ENCODE results near the gene TCIRG1.

The TCIRG1 gene

GRCh38 chr11:67999704-68000103 is 39.1 kb upstream of the TCIRG1 start:
- TF ChIP-seq CTCF (IDR thresholded peaks at IDR 0.05) = no peak
- Histone ChIP-seq H3K9me3 (no peaks in the 10 kb centered on the region), H3K27me3 (no peaks in the 10 kb centered on the region), H3K27ac (no peak overlapping the region), H3K4me3 (no peak overlapping the region), H3K4me1 (peaks cover 0 to 20% (median 7%) of the 10 kb centered on the region in 4 donors), H3K36me3 (peaks cover 0 to 24% (median 6%) of the 10 kb centered on the region in 3 donors)
- DNase-seq = no peak
- intact Hi-C loops (cut with DNase I; ENCODE audit: low total_unique reads) = no loop called here

GRCh38 chr11:68002575-68002937 is 36.3 kb upstream of the TCIRG1 start:
- H3K4me3 ChIP-seq = peak overlapping the region; percentile 74 to 76
- peaks cover 0 to 17% (median 7%) of the 10 kb centered on the region in 4 donors for H3K4me1 ChIP-seq
- no peaks in the 10 kb centered on the region for H3K27me3 ChIP-seq
- no peaks in the 10 kb centered on the region for H3K9me3 ChIP-seq
- DNase-seq = peak in 1 of 2 donors; percentile 52
- TF ChIP-seq CTCF (IDR thresholded peaks at IDR 0.05) = no peak
- intact Hi-C loops (cut with DNase I; ENCODE audit: low total_unique reads) = no loop called here
- H3K36me3 ChIP-seq = peaks cover 0 to 11% (median 0%) of the 10 kb centered on the region in 3 donors
- peak overlapping the region in 1 of 2 donors; percentile 78 for H3K27ac ChIP-seq

- H3K27me3 ChIP-seq = no peaks in the 10 kb centered on the region
- H3K27ac ChIP-seq = peak overlapping the region; percentile 71 to 78
- peaks cover 0 to 21% (median 8%) of the 10 kb centered on the region in 4 donors for H3K4me1 ChIP-seq
- H3K9me3 ChIP-seq = no peaks in the 10 kb centered on the region
- intact Hi-C loops (cut with DNase I; ENCODE audit: low total_unique reads) = no loop called here
- peak overlapping the region; percentile 74 to 76 for H3K4me3 ChIP-seq
- no peak for TF ChIP-seq CTCF (IDR thresholded peaks at IDR 0.05)
- no peak for DNase-seq
- H3K36me3 ChIP-seq = peaks cover 0 to 8% (median 0%) of the 10 kb centered on the region in 3 donors
Measured at GRCh38 chr11:68002938-68003845, 35.6 kb upstream of the TCIRG1 start.

- H3K27ac ChIP-seq = peak within 1 kb of the TSS; percentile 71 to 78
- H3K4me1 ChIP-seq = peaks cover 0 to 29% (median 12%) of the 10 kb centered on the region in 4 donors
- peak within 1 kb of the TSS; percentile 74 to 76 for H3K4me3 ChIP-seq
- intact Hi-C loops (cut with DNase I; ENCODE audit: low total_unique reads) = no loop called here
- no peaks in the 10 kb centered on the region for H3K27me3 ChIP-seq
- no peak for TF ChIP-seq CTCF (IDR thresholded peaks at IDR 0.05)
- H3K9me3 ChIP-seq = no peaks in the 10 kb centered on the region
- H3K36me3 ChIP-seq = peaks cover 0 to 4% (median 0%) of the 10 kb centered on the region in 3 donors
- DNase-seq = peak; percentile 93 to 95
Measured at GRCh38 chr11:68003846-68004550, 34.8 kb upstream of the TCIRG1 start, which contains the start of gene UNC93B1. Gene UNC93B1, minus strand, starts transcription at chr11:68004097. Its CDS starts 54 bp downstream, at chr11:68004043.

- H3K36me3 ChIP-seq = no peaks in the 10 kb centered on the region
- DNase-seq = no peak
- peak overlapping the region; percentile 71 to 78 for H3K27ac ChIP-seq
- no peak for TF ChIP-seq CTCF (IDR thresholded peaks at IDR 0.05)
- H3K9me3 ChIP-seq = no peaks in the 10 kb centered on the region
- peaks cover 0 to 36% (median 18%) of the 10 kb centered on the region in 4 donors for H3K4me1 ChIP-seq
- peak overlapping the region; percentile 74 to 76 for H3K4me3 ChIP-seq
- intact Hi-C loops (cut with DNase I; ENCODE audit: low total_unique reads) = loop anchor here (5.0 kb wide), 2 partner anchors 38 to 208 kb away; partner anchors contain the start of gene KMT5B
- H3K27me3 ChIP-seq = no peaks in the 10 kb centered on the region
Measured at GRCh38 chr11:68004551-68005335, 34.1 kb upstream of the TCIRG1 start.

All from tibial artery (tissue), 4 donors.